ENCODE measurements around the gene ABCD1.
"Not testable (repeated sequence)": the region's sequence is repeated elsewhere in the genome, so short reads cannot be mapped to it uniquely, and the experiment has no call there.

ABCD1 gene

DNA sequence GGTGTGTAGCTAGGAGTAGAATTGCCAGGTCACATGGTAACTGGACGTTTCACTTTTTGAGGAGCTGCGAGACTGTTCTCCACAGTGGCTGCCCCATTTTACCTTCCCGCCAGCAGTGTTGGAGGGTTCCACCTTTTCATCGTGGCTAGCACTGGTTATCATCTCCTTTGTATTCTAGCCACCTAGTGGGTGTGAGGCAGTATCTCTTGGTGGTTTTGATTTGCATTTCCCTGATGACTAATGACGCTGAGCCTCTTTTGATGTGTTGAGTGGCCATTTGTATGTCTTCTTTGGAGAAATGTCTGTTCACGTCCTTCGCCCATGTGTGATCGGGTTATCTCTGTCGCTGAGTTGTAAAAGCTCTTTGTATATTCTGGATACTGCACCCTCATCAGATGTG is 10.6 kb downstream of the ABCD1 start:
- Histone ChIP-seq H3K4me3 (ENCODE audit: low read length) (no peak overlapping the region), H3K27me3 (ENCODE audit: control insufficient read depth, insufficient read depth, low read length) (peaks cover 3% of the 10 kb centered on the region), H3K27ac (ENCODE audit: low read depth, low read length) (no peak overlapping the region), H3K9ac (ENCODE audit: low read length) (no peak overlapping the region), H3K36me3 (ENCODE audit: control insufficient read depth, insufficient read depth, low read length) (no peaks in the 10 kb centered on the region), H3K4me1 (ENCODE audit: control insufficient read depth, insufficient read depth, low read length) (no peaks in the 10 kb centered on the region)

GRCh38 chrX:153736071-153736820 is 11.6 kb downstream of the ABCD1 start:
- Histone ChIP-seq H3K27me3 (ENCODE audit: control insufficient read depth, insufficient read depth, low read length) (peaks cover 3% of the 10 kb centered on the region), H3K36me3 (ENCODE audit: control insufficient read depth, insufficient read depth, low read length) (no peaks in the 10 kb centered on the region), H3K27ac (ENCODE audit: low read depth, low read length) (no peak overlapping the region), H3K9ac (ENCODE audit: low read length) (no peak overlapping the region), H3K4me1 (ENCODE audit: control insufficient read depth, insufficient read depth, low read length) (no peaks in the 10 kb centered on the region), H3K4me3 (ENCODE audit: low read length) (no peak overlapping the region)

DNA sequence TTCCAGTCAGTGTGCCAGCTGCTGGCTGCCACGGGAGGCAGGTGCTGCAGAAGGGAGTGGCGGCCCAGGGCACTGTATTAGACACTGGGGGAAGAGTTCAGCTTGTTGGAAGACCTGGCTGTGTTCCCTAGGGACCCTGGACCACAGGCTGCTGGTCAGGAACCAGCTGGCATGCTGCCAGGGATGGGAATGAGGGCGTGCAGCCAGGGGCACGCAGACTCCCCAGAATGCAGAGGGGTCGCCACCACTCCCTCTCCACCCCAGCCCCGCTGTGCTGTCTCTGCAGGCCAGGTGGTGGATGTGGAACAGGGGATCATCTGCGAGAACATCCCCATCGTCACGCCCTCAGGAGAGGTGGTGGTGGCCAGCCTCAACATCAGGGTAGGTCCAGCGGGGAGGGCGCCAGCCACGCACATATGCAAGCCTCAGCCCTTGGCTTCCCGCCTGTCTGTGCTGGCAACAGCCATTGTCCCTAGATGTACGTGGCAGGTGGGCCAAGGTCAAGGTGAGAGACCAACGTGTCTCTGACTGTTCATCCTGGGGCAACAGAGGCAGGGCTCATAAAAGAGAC is 12.3 kb downstream of the ABCD1 start:
- Histone ChIP-seq H3K36me3 (ENCODE audit: control insufficient read depth, insufficient read depth, low read length) (no peaks in the 10 kb centered on the region), H3K9ac (ENCODE audit: low read length) (no peak overlapping the region), H3K27ac (ENCODE audit: low read depth, low read length) (no peak overlapping the region), H3K27me3 (ENCODE audit: control insufficient read depth, insufficient read depth, low read length) (peaks cover 3% of the 10 kb centered on the region), H3K4me1 (ENCODE audit: control insufficient read depth, insufficient read depth, low read length) (no peaks in the 10 kb centered on the region), H3K4me3 (ENCODE audit: low read length) (no peak overlapping the region)

GRCh38 chrX:153738056-153738605 is 13.5 kb downstream of the ABCD1 start:
- Histone ChIP-seq H3K27me3 (ENCODE audit: control insufficient read depth, insufficient read depth, low read length) (peaks cover 3% of the 10 kb centered on the region), H3K27ac (ENCODE audit: low read depth, low read length) (no peak overlapping the region), H3K4me1 (ENCODE audit: control insufficient read depth, insufficient read depth, low read length) (no peaks in the 10 kb centered on the region), H3K36me3 (ENCODE audit: control insufficient read depth, insufficient read depth, low read length) (no peaks in the 10 kb centered on the region), H3K4me3 (ENCODE audit: low read length) (no peak overlapping the region), H3K9ac (ENCODE audit: low read length) (no peak overlapping the region)

- no peaks in the 10 kb centered on the region for H3K36me3 ChIP-seq (ENCODE audit: control insufficient read depth, insufficient read depth, low read length)
- H3K9ac ChIP-seq (ENCODE audit: low read length) = no peak overlapping the region
- H3K4me3 ChIP-seq (ENCODE audit: low read length) = no peak overlapping the region
- H3K27ac ChIP-seq (ENCODE audit: low read depth, low read length) = no peak overlapping the region
- peaks cover 3% of the 10 kb centered on the region for H3K27me3 ChIP-seq (ENCODE audit: control insufficient read depth, insufficient read depth, low read length)
- H3K4me1 ChIP-seq (ENCODE audit: control insufficient read depth, insufficient read depth, low read length) = peaks cover 3% of the 10 kb centered on the region
These were observed 15.3 kb downstream of the ABCD1 start for GRCh38 chrX:153739754-153740486.

DNA sequence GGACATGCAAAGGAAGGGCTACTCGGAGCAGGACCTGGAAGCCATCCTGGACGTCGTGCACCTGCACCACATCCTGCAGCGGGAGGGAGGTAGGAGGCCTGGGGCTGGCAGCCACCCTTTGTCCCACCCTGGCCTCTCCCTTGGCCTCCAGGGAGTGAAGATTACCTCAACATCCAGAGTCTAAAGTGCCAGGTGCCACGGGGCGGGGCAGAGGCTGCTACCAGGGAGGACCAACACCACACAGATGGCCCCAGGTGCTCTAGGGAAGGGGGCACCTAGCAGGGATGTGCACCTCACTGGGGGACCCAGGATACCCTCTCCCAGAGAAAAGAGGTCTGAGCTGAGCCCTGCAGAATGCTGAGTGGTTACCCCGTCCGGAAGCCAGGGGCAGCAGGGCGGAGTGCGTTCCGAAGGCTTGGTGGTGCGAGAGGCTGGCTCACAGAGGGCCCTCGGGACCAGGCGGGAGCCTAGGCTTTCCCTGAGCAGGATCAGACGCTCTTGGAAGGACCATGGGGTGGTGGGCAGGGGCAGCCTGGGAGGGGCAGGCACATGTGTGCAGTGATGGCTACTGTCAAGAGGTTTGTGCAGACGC is 16.1 kb downstream of the ABCD1 start:
- Histone ChIP-seq H3K4me1 (ENCODE audit: control insufficient read depth, insufficient read depth, low read length) (peaks cover 3% of the 10 kb centered on the region), H3K4me3 (ENCODE audit: low read length) (no peak overlapping the region), H3K9ac (ENCODE audit: low read length) (no peak overlapping the region), H3K27ac (ENCODE audit: low read depth, low read length) (no peak overlapping the region), H3K36me3 (ENCODE audit: control insufficient read depth, insufficient read depth, low read length) (no peaks in the 10 kb centered on the region), H3K27me3 (ENCODE audit: control insufficient read depth, insufficient read depth, low read length) (peaks cover 3% of the 10 kb centered on the region)

GRCh38 chrX:153741446-153741845 is 16.8 kb downstream of the ABCD1 start:
- peaks cover 3% of the 10 kb centered on the region for H3K27me3 ChIP-seq (ENCODE audit: control insufficient read depth, insufficient read depth, low read length)
- H3K4me1 ChIP-seq (ENCODE audit: control insufficient read depth, insufficient read depth, low read length) = peaks cover 3% of the 10 kb centered on the region
- no peak overlapping the region for H3K4me3 ChIP-seq (ENCODE audit: low read length)
- no peak overlapping the region for H3K9ac ChIP-seq (ENCODE audit: low read length)
- H3K27ac ChIP-seq (ENCODE audit: low read depth, low read length) = no peak overlapping the region
- no peaks in the 10 kb centered on the region for H3K36me3 ChIP-seq (ENCODE audit: control insufficient read depth, insufficient read depth, low read length)

DNA sequence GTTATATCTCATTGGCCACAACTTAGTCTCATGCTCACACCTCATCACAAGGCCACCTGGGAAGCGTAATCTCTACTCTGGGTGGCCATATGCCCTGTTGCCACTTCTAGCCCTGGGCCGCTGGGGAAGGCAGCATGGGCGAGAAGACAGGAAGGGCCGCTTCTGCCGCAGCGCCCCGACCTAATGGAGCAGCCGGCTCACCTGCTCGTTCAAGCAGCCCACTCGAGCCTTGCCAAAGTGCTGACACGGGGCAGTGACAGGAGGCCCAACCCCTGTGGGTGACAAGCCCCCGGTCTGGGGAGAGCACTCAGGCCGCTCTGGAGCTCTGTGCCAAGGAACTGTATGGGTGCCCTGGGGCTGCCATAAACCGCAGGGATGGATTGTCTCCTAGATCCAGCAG is 17.5 kb downstream of the ABCD1 start:
- H3K4me1 ChIP-seq (ENCODE audit: control insufficient read depth, insufficient read depth, low read length); H3K4me3 ChIP-seq (ENCODE audit: low read length); H3K27me3 ChIP-seq (ENCODE audit: control insufficient read depth, insufficient read depth, low read length); H3K9ac ChIP-seq (ENCODE audit: low read length); H3K36me3 ChIP-seq (ENCODE audit: control insufficient read depth, insufficient read depth, low read length); H3K27ac ChIP-seq (ENCODE audit: low read depth, low read length): not testable (repeated sequence)

GRCh38 chrX:153742796-153743467 is 18.3 kb downstream of the ABCD1 start:
- Histone ChIP-seq H3K27ac (ENCODE audit: low read depth, low read length) (peak overlapping the region; percentile 71), H3K4me3 (ENCODE audit: low read length) (peak overlapping the region; percentile 15)
- H3K27me3 ChIP-seq (ENCODE audit: control insufficient read depth, insufficient read depth, low read length); H3K36me3 ChIP-seq (ENCODE audit: control insufficient read depth, insufficient read depth, low read length); H3K9ac ChIP-seq (ENCODE audit: low read length); H3K4me1 ChIP-seq (ENCODE audit: control insufficient read depth, insufficient read depth, low read length): not testable (repeated sequence)

DNA sequence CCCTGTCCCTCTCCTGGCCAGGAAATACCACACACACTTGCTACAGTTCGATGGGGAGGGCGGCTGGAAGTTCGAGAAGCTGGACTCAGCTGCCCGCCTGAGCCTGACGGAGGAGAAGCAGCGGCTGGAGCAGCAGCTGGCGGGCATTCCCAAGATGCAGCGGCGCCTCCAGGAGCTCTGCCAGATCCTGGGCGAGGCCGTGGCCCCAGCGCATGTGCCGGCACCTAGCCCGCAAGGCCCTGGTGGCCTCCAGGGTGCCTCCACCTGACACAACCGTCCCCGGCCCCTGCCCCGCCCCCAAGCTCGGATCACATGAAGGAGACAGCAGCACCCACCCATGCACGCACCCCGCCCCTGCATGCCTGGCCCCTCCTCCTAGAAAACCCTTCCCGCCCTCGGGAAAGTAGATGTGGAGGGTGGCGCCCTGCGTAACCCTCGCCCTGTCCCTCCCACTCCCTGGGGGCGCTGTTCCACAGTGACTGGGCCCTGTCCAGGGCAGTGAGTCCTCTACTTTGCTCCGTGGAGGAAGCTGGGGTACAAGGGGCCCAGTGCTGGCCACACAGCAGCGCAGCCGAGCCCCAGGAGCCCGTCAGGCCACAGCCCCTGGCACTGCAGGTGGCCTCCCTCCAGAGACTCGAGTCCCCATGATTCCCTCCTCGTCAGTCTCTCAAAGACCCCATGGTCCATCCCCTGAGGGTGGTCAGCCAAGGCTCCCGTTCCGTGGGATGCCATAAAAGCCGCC is 19.0 kb downstream of the ABCD1 start:
- Histone ChIP-seq H3K4me3 (ENCODE audit: low read length) (peak overlapping the region; percentile 15), H3K27ac (ENCODE audit: low read depth, low read length) (peak overlapping the region; percentile 71)
- not testable (repeated sequence) for H3K4me1 ChIP-seq (ENCODE audit: control insufficient read depth, insufficient read depth, low read length); H3K27me3 ChIP-seq (ENCODE audit: control insufficient read depth, insufficient read depth, low read length); H3K36me3 ChIP-seq (ENCODE audit: control insufficient read depth, insufficient read depth, low read length); H3K9ac ChIP-seq (ENCODE audit: low read length)

DNA sequence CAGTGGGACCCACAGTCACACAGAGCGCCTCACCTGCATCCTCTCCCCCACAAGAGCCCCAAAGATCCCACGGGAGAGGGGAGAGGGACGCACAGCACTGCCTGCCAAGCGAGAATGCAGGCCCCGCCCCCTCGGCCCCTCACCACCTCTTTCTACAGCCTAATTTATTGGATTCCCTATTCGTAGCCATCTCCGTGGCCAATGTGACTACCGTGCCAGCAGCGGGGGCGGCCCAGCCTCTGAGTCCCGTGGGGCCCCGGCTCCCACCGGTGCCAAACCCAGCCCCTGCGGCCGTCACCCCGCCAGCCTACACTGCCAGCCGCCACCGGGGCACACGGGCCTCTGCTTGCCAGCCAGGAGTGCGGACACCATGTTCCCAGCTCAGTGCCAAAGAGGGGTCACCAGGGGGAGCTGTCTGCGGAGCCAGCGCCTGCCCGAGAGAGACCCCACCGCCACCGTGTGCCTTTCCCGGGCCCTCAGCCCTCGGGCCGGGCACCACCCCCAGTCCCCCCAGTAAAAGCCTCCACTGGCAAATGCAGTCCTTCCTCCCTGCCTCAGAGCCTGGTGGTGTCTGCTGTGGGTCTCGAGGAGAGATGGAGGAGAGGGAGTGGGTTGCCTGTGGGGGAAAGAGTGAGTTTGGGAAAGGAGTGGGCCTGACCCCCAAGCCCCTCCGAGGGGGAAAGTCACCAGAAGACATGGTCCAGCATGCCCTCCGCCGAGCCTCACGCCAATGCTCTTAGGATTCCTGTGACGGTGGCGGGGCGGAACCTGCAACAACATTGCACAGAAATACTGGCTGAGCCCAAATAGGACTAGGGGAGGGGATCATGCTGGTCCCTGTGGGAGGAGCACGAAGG is 19.8 kb downstream of the ABCD1 start:
- peak overlapping the region; percentile 71 for H3K27ac ChIP-seq (ENCODE audit: low read depth, low read length)
- H3K4me3 ChIP-seq (ENCODE audit: low read length) = peak overlapping the region; percentile 2

More for the DNA sequence above, 19.8 kb downstream of the ABCD1 start:
- Histone ChIP-seq H3K27me3 (ENCODE audit: control insufficient read depth, insufficient read depth, low read length) (no peaks in the 10 kb centered on the region), H3K9ac (ENCODE audit: low read length) (no peak overlapping the region), H3K4me1 (ENCODE audit: control insufficient read depth, insufficient read depth, low read length) (peaks cover 3% of the 10 kb centered on the region), H3K36me3 (ENCODE audit: control insufficient read depth, insufficient read depth, low read length) (no peaks in the 10 kb centered on the region)

Measured in rectal smooth muscle tissue (tissue), 1 donor.